ENCODE data around the gene WFS1.

WFS1 gene

DNA sequence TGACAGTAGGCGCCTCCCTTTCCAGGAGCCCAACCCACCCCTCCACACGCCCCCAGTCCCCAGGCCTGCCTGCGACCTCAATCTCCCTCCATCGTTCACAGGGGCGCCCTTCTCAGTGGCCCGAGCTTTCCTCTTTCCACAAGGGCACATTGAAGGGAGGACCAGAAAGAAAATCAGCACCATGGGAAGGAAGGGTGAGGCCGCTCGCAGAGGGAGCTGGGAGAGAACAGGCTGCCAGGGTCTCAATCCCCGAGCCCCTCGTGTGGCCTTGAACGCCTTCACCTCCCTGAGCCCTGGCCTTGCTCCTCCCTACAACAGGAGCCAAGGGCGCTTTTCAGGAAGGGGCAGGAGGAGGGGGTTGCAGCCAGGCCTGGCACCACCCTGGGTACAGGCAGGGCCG lies 66.5 kb downstream of the WFS1 start:
- DNase-seq (ENCODE audit: low read depth in 1 of 2, low spot score in 1 of 2), result no peak

DNA sequence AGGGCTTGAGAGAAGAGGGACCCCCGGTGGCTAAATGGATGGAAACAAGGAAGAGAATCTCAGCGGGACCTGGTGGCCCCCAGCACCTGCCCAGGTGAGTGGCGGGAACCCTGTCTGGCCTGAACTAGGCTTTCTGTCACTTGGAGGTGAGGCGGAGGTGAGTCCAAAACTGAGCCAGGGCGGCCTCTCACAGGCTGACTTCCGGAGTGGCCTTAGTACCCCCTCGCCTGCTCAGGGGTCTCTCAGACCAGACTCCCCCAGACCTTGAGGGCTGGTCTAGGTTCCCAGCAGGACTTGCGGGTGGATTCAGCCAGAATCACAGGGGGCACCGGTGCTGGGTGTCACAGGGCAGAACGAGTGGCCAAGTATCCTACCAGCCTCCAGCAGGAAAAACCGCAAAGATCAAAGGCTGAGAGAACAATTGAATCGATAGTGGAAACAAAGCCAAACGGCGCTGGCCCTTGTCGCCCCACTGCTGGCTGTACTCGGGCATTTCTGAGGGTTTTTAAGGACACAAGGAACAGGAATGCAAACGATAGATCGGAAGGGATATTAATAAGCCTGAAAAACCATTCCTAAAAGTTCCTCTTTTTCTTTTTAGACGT lies 67.8 kb downstream of the WFS1 start:
- no peak for DNase-seq (ENCODE audit: low read depth in 1 of 2, low spot score in 1 of 2)

- DNase-seq (ENCODE audit: low read depth in 1 of 2, low spot score in 1 of 2), result no peak
Observed at GRCh38 chr4:6338175-6338950, 68.7 kb downstream of the WFS1 start.

- no peak for DNase-seq (ENCODE audit: low read depth in 1 of 2, low spot score in 1 of 2)
Observed at GRCh38 chr4:6338951-6339817, 69.5 kb downstream of the WFS1 start.

DNA sequence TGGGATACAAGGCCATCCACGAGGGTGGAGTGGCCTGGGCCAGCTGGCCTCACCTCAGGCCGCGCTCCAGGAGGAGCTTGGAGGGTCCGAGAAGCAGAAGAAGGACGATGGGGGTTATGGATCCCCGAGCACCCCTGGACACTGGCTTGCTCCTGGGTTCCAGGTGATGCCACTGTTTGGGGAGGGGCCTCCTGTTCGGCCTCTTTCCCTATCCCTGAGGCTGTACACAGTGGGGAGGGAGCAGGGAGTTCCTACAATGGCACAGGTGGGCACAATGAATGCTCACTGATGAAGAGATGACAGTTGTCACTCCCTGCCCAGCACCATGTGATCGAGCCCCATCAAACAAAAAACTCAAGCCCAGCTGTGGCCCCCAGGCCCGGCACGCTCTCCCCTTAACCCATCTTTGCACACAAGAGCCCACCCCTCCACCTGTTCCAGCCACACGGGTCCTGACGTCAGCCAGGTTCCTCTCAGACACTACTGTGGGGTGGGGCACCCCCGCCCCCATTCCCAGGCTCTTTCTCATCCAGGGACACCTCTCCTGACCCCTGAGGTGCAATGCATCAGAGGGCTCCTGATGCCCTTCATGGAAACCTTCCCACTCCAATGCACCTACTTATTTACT lies 70.3 kb downstream of the WFS1 start:
- no peak for DNase-seq (ENCODE audit: low read depth in 1 of 2, low spot score in 1 of 2)

- DNase-seq (ENCODE audit: low read depth in 1 of 2, low spot score in 1 of 2), result no peak
Observed at GRCh38 chr4:6340446-6341015, 70.9 kb downstream of the WFS1 start.

GRCh38 chr4:6341696-6342095 lies 72.0 kb downstream of the WFS1 start:
- DNase-seq (ENCODE audit: low read depth in 1 of 2, low spot score in 1 of 2), result no peak

DNA sequence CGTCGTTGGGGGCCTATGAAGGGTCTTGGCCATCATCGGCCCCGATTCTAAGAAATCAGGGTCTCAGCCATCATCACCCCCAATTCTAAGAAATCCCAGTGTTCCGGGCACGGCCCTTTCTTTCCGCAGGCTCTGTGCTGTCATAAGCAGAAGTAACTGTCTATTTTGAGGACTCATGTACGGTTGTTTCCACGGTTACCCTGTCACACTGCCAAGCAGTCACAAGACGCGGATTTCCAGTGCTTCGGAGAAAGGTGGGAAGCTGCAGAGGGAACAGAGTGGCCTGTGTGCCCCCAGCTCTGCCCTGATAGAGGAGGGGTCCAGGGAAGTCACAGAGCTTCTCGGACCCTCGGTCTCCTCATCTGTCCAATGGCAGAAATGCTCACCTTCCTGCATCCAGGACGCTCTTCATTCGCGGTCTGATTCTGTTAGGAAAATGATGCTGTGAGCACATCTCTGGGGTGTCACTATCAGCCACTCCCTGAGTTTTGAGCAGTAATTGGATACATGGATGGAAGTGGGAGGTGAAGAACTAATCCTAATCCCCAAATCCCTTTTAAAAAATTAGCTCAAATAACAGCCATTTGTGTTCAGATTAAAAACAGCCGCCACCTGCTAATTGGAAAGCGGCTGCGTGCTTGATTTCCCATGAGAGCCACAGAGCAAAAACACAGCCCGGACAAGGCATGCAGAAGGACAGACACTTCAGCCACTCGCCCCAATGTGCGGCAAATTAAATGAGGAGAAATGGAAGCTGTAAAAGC lies 73.1 kb downstream of the WFS1 start:
- no peak for DNase-seq (ENCODE audit: low read depth in 1 of 2, low spot score in 1 of 2)

DNA sequence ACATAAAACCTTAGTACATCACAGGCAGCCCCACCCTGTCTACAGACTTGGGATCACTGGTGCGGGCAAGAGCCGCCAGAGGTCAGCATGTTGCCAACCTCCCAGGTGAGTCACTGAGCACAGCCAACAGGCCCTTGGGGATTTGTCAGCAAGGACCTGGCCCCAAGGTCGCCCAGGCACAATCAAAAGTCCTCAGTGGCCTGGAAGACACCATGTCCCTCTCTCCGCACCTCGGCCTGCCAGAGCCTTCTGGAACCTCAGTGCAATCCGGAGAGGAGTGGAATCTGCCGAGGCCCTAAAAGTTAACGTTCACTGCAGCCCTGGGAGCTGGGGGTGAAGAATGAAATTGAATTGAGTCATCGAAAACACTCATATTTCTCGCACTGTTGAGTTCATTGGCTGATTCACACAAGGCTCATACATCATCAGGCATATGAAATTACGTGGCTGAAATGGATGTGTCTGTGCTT lies 74.3 kb downstream of the WFS1 start:
- DNase-seq (ENCODE audit: low read depth in 1 of 2, low spot score in 1 of 2), result no peak

DNA sequence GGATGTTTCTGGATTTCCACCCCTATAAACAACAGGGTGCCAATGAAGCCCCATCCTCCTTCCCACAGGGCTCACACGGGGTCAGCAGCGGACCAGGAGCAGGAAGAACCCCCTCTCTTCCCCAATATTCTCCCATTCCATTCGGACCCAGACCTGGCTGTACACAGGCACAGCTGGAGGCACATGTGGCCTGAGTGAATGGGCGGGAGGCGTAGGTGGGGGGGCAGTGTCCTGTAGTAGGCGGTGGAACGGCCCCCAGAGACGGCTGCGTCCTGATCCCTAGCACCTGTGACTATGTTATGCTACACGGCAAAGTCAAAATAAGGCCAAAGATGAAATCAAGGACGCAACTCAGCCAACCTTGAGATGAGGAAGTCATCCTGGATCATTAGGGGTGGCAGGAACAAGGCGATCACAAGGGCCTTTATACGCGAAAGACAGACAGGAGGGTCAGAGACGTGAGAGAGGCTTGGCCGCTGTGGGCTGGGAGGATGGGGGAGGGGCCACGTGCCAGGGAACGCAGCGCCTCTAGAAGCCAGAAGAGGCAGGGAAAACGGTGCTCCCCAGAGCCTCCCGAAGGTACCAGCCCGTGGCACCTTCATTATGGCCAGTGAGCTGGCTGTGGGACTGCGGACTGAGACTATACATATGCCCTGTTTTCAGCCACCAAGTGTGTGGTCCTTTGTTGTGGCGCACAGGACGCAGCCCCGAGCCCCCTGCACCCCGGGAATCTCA lies 75.6 kb downstream of the WFS1 start:
- DNase-seq (ENCODE audit: low read depth in 1 of 2, low spot score in 1 of 2), result no peak

- no peak for DNase-seq (ENCODE audit: low read depth in 1 of 2, low spot score in 1 of 2)
Observed at GRCh38 chr4:6345866-6346265, 76.2 kb downstream of the WFS1 start.

DNA sequence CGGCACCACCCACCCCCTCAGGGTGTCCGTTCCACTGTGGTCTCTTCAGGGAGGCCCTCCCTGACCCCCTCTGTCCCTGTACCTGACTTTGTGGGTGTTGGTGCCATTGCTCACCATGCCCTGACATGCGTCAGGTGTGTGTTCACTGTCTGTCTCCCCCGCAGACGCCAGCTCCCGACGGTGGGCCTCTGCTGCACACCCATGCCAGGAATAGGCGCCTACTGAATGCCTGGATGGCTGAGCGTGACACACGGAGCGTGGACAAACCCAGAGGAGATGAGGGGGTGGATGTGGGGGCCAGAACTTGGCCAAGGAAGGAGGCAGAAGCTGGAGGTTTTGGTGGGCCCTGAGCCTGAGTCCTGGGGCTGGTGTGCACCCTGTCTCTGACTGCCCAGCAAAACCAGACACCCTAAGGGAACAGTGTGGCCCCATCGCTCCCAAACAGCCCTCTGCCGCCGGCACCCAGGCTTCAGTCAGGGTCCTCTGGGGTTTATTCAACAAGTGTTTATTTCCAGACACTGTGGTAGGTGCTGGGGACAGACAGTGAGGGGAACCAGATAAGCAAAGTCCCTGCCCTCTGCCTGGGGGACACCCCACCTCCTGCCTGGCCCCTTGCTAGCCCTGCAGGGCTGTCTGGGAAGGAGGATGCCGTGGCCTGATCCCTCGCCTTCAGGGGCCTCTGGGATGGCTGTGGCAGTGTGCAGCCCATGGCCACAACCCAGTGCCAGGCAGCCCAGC lies 76.9 kb downstream of the WFS1 start:
- DNase-seq (ENCODE audit: low read depth in 1 of 2, low spot score in 1 of 2), result no peak

DNA sequence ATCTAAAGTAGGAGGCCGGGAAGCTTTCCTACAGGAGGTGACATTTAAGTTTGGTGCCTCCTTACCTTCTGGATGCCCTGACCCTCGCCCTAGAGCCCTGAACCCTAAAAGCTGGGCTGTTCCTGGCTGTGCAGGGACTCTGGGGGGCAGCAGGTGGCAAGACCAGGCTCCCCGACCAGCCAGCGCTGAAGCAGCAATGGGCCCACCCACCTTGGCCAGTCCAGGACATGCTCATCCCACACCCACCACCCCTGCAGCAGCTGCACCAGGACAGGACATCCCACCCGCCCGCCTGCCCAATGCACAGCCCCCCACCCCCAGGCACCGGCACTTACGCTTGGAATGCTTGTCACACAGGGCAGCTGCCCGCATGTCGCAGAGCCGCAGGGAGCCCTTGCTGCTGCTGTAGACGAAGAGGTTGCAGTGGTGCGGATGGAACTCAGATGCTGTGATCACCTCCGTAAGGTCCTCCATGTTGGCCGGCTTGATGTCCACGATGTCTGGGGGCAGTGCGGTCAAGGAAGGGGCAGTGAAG lies 77.9 kb downstream of the WFS1 start:
- DNase-seq (ENCODE audit: low read depth in 1 of 2, low spot score in 1 of 2), result no peak

- DNase-seq (ENCODE audit: low read depth in 1 of 2, low spot score in 1 of 2), result no peak
Observed at GRCh38 chr4:6348408-6348807, 78.8 kb downstream of the WFS1 start.

- DNase-seq (ENCODE audit: low read depth in 1 of 2, low spot score in 1 of 2), result no peak
Observed at GRCh38 chr4:6349896-6350603, 80.4 kb downstream of the WFS1 start.

DNA sequence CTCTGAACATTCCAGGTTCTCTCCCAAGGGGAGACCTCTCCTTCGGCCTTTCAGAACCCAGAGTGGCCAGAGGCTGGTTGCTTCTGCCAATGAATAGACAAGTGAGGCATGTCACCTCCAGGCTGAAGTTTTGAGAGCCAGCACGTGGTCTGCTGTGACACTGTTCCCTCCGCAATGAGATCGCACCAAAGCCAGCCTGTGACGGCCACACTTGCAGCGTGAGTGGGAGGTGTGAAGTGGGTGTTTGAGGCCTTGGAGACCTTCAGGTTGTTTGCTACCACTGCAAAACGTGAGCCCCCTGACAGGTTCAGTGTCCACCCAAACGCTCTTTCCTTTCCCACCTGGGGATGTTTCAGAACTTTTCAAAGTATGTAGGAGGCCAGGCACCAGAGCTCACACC lies 81.0 kb downstream of the WFS1 start:
- DNase-seq (ENCODE audit: low read depth in 1 of 2, low spot score in 1 of 2), result no peak

DNA sequence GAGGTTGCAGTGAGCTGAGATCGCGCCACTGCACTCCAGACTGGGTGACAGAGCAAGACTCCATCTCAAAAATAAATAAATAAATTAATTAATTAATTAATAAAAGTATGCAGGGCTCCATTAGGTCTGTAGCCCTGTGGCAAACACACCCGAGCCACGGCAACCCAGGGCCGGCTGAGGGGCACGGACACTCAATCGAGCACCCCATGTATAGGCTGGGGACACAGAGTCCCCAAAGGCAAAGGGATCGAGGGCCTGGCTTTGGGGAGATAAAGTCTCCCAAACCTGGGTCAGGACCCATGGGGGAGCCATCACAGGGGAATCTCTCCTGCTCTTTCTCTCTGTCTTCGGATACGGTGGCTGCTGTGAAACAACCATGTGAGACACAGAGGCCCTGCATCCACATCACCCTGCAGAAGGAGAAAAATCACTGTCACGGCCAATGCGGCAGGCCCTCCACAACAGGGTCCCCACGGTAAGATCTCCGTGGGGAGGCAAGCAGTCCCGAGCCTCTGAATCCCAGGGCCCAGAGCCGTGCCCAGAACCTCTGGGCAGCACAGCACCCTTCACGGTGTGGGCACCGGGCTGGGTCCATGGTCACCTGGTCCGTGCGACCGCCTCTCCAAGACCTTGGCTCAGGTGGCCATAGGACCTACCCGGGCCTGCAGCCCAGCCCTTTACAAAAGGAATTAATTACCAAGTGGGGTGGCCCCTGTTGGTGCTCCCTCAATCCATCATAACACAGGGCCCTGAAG lies 81.8 kb downstream of the WFS1 start:
- DNase-seq (ENCODE audit: low read depth in 1 of 2, low spot score in 1 of 2), result no peak

Measured in stimulated activated CD4-positive, alpha-beta T cell treated with anti-CD3 and anti-CD28 coated beads, Interleukin-15, amount 100 ng/mL, for 1 hour (primary cell).